HL-60 (cell line): Measurements from ENCODE around the gene CHCHD6.

Experiments used
- CTCF ChIP-seq: IDR thresholded peaks from one replicate; pipeline ENCODE4 v1.5.1; 2011; ENCODE audit warnings: low read length, control low read depth, inconsistent platforms; ENCODE audit not compliant: insufficient read depth
- GABPA ChIP-seq: IDR thresholded peaks from 2 replicates; pipeline ENCODE4 v1.6.1; 2012; ENCODE audit warnings: low read depth
- POLR2AphosphoS5 ChIP-seq: IDR thresholded peaks from 2 replicates; pipeline ENCODE4 v1.6.1; 2012; ENCODE audit warnings: low read depth
- REST ChIP-seq: IDR thresholded peaks from 2 replicates; pipeline ENCODE4 v1.6.1; 2012; ENCODE audit warnings: low read depth; ENCODE audit not compliant: insufficient replicate concordance
- SPI1 ChIP-seq: IDR thresholded peaks from 2 replicates; pipeline ENCODE4 v1.6.1; 2012; ENCODE audit warnings: low read depth, mild to moderate bottlenecking, borderline replicate concordance

DNA sequence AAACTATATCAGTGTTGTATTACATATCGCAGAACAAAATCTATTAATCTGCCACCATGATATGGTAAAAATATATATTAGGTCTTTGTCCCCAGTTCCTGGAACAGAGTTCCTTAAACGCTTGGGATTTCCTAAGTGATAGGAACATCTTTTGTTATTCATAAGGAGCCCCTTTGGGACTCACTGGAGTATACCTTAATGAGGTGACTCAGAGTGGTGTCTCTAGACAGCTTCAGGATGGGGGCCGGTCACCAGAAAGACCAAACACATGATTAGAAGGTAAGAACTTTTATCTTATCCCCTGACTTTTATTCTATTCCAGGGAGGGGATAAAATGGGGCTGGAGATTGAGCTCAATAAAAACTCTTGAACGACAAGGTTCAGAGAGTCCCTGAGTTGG is 12.3 kb upstream of the CHCHD6 start:
- TF ChIP-seq CTCF (no peak), POLR2AphosphoS5 (no peak), REST (no peak), SPI1 (no peak), GABPA (no peak)
